CD14-positive monocyte (primary cell): ENCODE measurements around the gene CST1. TPM values are rescaled to one million over a fixed set of nuclear protein-coding genes. Genes with fewer than 3 reads are reported as not detected.
A peak's percentile ranks its signal among the peaks of the same experiment; 100 is the strongest.
"Not testable (repeated sequence)": the region's sequence is repeated elsewhere in the genome, so short reads cannot be mapped to it uniquely, and the experiment has no call there.

ENCODE experiments used
- DNase-seq, 3 donors: peaks; one replicate each; pipeline ENCODE4 v3.0.0-alpha.2; 2011 to 2022
- H2AFZ ChIP-seq: 2 replicates; pipeline ENCODE4 v1.6.0; 2012; ENCODE audit warnings: mild to moderate bottlenecking, low read depth, low read length, inconsistent platforms; ENCODE audit not compliant: insufficient read depth, poor library complexity, severe bottlenecking
- H3K27ac ChIP-seq, 2 donors: 1 replicate in 1 of 2; 2 replicates in 1 of 2; pipeline ENCODE4 v1.5.1; 2012 to 2013; ENCODE audit warnings: low read length in 2 of 2, control low read depth in 1 of 2, inconsistent platforms in 1 of 2, low read depth in 1 of 2, mild to moderate bottlenecking in 1 of 2
- H3K27me3 ChIP-seq, 2 donors: one replicate each; pipeline versions ENCODE4 v1.6.0 to v1.6.1; 2011 to 2013; ENCODE audit warnings: low read length in 2 of 2; ENCODE audit not compliant: control insufficient read depth in 2 of 2, insufficient read depth in 2 of 2
- H3K36me3 ChIP-seq, 2 donors: replicated peaks in 1 of 2; 1 replicate in 1 of 2; 2 replicates in 1 of 2; pipeline versions ENCODE4 v1.5.1 to v1.6.1; 2012 to 2013; ENCODE audit warnings: low read length in 2 of 2, control low read depth in 1 of 2, inconsistent platforms in 1 of 2, mild to moderate bottlenecking in 1 of 2; ENCODE audit not compliant: insufficient read depth in 2 of 2, control insufficient read depth in 1 of 2
- H3K4me1 ChIP-seq, 2 donors: 1 replicate in 1 of 2; 2 replicates in 1 of 2; pipeline versions ENCODE4 v1.5.1 to v1.6.1; 2012 to 2013; ENCODE audit warnings: low read length in 2 of 2, control low read depth in 1 of 2, inconsistent platforms in 1 of 2, mild to moderate bottlenecking in 1 of 2, moderate library complexity in 1 of 2; ENCODE audit not compliant: insufficient read depth in 2 of 2, control insufficient read depth in 1 of 2
- H3K4me2 ChIP-seq: replicated peaks from 2 replicates; pipeline ENCODE3; 2012; ENCODE audit warnings: low read length, moderate library complexity, mild to moderate bottlenecking; ENCODE audit not compliant: poor library complexity, severe bottlenecking; ENCODE audit errors: extremely low read depth
- H3K4me3 ChIP-seq, 3 experiments: fragments of 200-600 bp in 1 of 3; sonication (generic) in 1 of 3; replicated peaks in 1 of 3; 1 replicate in 2 of 3; 2 replicates in 1 of 3; pipeline ENCODE4 v1.5.1; 2011 to 2013; ENCODE audit warnings: low read length in 3 of 3, mild to moderate bottlenecking in 3 of 3, control low read depth in 2 of 3, low read depth in 2 of 3, inconsistent platforms in 1 of 3, moderate library complexity in 1 of 3
- H3K79me2 ChIP-seq: 2 replicates; pipeline ENCODE4 v1.6.0; 2012; ENCODE audit warnings: mild to moderate bottlenecking, control low read depth, inconsistent platforms, low read length, moderate library complexity; ENCODE audit not compliant: insufficient read depth
- H3K9ac ChIP-seq: 2 replicates; pipeline ENCODE4 v1.6.0; 2017; ENCODE audit warnings: low read length, mild to moderate bottlenecking; ENCODE audit not compliant: insufficient read depth, poor library complexity, severe bottlenecking
- H3K9me3 ChIP-seq, 2 donors: replicated peaks in 1 of 2; 1 replicate in 1 of 2; 2 replicates in 1 of 2; pipeline versions ENCODE4 v1.5.1 to v1.6.1; 2012 to 2013; ENCODE audit warnings: low read length in 2 of 2, control low read depth in 1 of 2; ENCODE audit not compliant: control insufficient read depth in 1 of 2, insufficient read depth in 1 of 2
- H4K20me1 ChIP-seq: 2 replicates; pipeline ENCODE4 v1.6.0; 2012; ENCODE audit warnings: mild to moderate bottlenecking, low read length, control low read depth, moderate library complexity; ENCODE audit not compliant: insufficient read depth
- H3K27ac Mint-ChIP-seq, 7 donors: one replicate each; pipeline ENCODE4 v1.8.0; 2020; ENCODE audit warnings: mild to moderate bottlenecking in 7 of 7, mixed read lengths in 7 of 7, moderate library complexity in 6 of 7, inconsistent platforms in 2 of 7
- H3K27me3 Mint-ChIP-seq, 3 donors: one replicate each; pipeline ENCODE4 v1.8.0; 2021 to 2022; ENCODE audit warnings: low read depth in 3 of 3, mild to moderate bottlenecking in 3 of 3, mixed read lengths in 3 of 3, moderate library complexity in 3 of 3, inconsistent platforms in 1 of 3
- H3K36me3 Mint-ChIP-seq, 2 donors: one replicate each; pipeline ENCODE4 v1.8.0; 2020; ENCODE audit warnings: mixed read lengths in 2 of 2, inconsistent platforms in 1 of 2, mild to moderate bottlenecking in 1 of 2
- H3K4me1 Mint-ChIP-seq: one replicate; pipeline ENCODE4 v1.8.0; 2020; ENCODE audit warnings: mild to moderate bottlenecking, mixed read lengths
- H3K4me3 Mint-ChIP-seq, 2 donors: one replicate each; pipeline ENCODE4 v1.8.0; 2020; ENCODE audit warnings: mild to moderate bottlenecking in 2 of 2, mixed read lengths in 2 of 2, moderate library complexity in 1 of 2
- H3K9me3 Mint-ChIP-seq, 7 donors: one replicate each; pipeline ENCODE4 v1.8.0; 2020 to 2022; ENCODE audit warnings: mixed read lengths in 7 of 7, mild to moderate bottlenecking in 6 of 7, moderate library complexity in 6 of 7, inconsistent platforms in 2 of 7
- CTCF ChIP-seq: fragments of 200-600 bp; IDR thresholded peaks from one replicate; pipeline ENCODE4 v1.8.0; 2022; ENCODE audit warnings: antibody characterized with exemption, mild to moderate bottlenecking
- WGBS: methylation state at CpG from one replicate; pipeline ENCODE4 v1.1.5; 2013; ENCODE audit warnings: missing lambda C conversion rate; ENCODE audit not compliant: insufficient coverage; 5-methylcytosine and 5-hydroxymethylcytosine counted together
- intact Hi-C, 2 donors: fragments of 100-400 bp; cut with micrococcal nuclease; formaldehyde crosslinking; loops; one replicate each; pipeline versions ENCODE4 v1.15.0 to v1.15.1; 2023
- polyA plus RNA-seq, 3 donors: library from polyadenylated mRNA; depleted of rRNA in 1 of 3; unstranded in 2 of 3; stranded (reverse) in 1 of 3; fragments of 300-500 nt in 2 of 3; fragments of >200 nt in 1 of 3; fragmentation: Illumina TruSeq in 2 of 3; gene quantifications; 1 replicate in 2 of 3; 2 replicates in 1 of 3; pipeline ENCODE4 v1.2.3, GENCODE V29; 2012 to 2021

CST1 gene
- polyA plus RNA-seq, 3 donors = not detected

GRCh38 chr20:23723659-23724307 lies 27.0 kb downstream of the CST1 start:
- H3K9me3 ChIP-seq, H3K4me1 ChIP-seq, H3K27ac Mint-ChIP-seq, H3K36me3 Mint-ChIP-seq, H3K36me3 ChIP-seq, H2AFZ ChIP-seq, H3K9me3 Mint-ChIP-seq, H3K27ac ChIP-seq, H3K27me3 ChIP-seq, intact Hi-C loops, H3K4me3 Mint-ChIP-seq, H3K9ac ChIP-seq, H3K27me3 Mint-ChIP-seq, H3K4me2 ChIP-seq, H3K4me1 Mint-ChIP-seq, H4K20me1 ChIP-seq, H3K79me2 ChIP-seq, H3K4me3 ChIP-seq: not testable (repeated sequence)
- 80% methylated on average over 1 of the region's 2 CpGs for WGBS
- DNase-seq = peak in 2 of 3 donors; percentile 3 to 18
- TF ChIP-seq CTCF = peak; percentile 59

- H3K4me3 ChIP-seq, H3K36me3 ChIP-seq, H3K27ac Mint-ChIP-seq, intact Hi-C loops, H3K9me3 Mint-ChIP-seq, H3K27me3 Mint-ChIP-seq, H3K4me1 Mint-ChIP-seq, H3K4me2 ChIP-seq, H4K20me1 ChIP-seq, H3K9ac ChIP-seq, H3K79me2 ChIP-seq, H3K27ac ChIP-seq, H2AFZ ChIP-seq, H3K9me3 ChIP-seq, DNase-seq, H3K27me3 ChIP-seq, H3K36me3 Mint-ChIP-seq, H3K4me3 Mint-ChIP-seq, H3K4me1 ChIP-seq: not testable (repeated sequence)
- 77% methylated on average over 4 of the region's 5 CpGs for WGBS
These were observed 27.9 kb downstream of the CST1 start for GRCh38 chr20:23722851-23723250.
